ENCODE results near the gene ERCC5.

ERCC5 gene

DNA sequence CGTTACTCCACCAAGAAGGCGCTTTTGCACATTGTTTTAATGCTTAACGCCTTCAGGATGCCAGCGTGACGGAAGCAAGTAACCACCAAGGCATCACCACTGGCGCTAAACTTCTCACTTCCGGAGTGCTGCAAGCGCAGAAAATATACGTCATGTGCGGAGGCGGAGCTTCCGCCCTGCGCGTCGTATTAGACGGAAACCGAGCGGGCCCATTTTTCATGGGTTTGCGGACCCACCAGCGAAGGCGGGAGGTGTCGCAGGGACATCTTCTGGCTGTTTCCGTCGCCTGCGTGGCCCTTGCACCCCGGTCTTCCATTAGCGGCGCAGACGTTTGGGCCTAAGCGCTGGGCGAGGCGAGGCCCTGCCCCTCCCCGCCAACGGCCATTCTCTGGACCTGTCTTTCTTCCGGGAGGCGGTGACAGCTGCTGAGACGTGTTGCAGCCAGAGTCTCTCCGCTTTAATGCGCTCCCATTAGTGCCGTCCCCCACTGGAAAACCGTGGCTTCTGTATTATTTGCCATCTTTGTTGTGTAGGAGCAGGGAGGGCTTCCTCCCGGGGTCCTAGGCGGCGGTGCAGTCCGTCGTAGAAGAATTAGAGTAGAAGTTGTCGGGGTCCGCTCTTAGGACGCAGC is at the start of gene ERCC5:
ERCC5 (plus strand) TSS at position 403 of the 631 bp plus-strand sequence. CDS start 235 bp downstream, outside the sequence.
- peak within 1 kb of the TSS; percentile 85 for H3K4me3 ChIP-seq (replicated peaks; ENCODE audit: low read depth, low read length)
- no peak for TF ChIP-seq CTCF (IDR thresholded peaks at IDR 0.05; ENCODE audit: low read depth, low read length, missing control alignments)
- DNase-seq (ENCODE audit: extremely low read depth, low read depth): peak; percentile 89

GRCh38 chr13:102798581-102799425 is 47.0 kb upstream of the ERCC5 start, which contains the start of the genes BIVM and POGLUT2:
TSS of gene BIVM (plus strand) at chr13:102799119. CDS start at chr13:102807268, 8,149 bp downstream.
TSS of gene POGLUT2 (minus strand) at chr13:102798976. CDS start at chr13:102798670, 306 bp downstream.
- peak; percentile 80 for DNase-seq (ENCODE audit: extremely low read depth, low read depth)
- peak within 1 kb of the TSS; percentile 83 for H3K4me3 ChIP-seq (replicated peaks; ENCODE audit: low read depth, low read length)
- TF ChIP-seq CTCF (IDR thresholded peaks at IDR 0.05; ENCODE audit: low read depth, low read length, missing control alignments): no peak

GRCh38 chr13:102799426-102800144 is 46.2 kb upstream of the ERCC5 start:
- TF ChIP-seq CTCF (IDR thresholded peaks at IDR 0.05; ENCODE audit: low read depth, low read length, missing control alignments): no peak
- H3K4me3 ChIP-seq (replicated peaks; ENCODE audit: low read depth, low read length): peak overlapping the region; percentile 83
- no peak for DNase-seq (ENCODE audit: extremely low read depth, low read depth)

DNA sequence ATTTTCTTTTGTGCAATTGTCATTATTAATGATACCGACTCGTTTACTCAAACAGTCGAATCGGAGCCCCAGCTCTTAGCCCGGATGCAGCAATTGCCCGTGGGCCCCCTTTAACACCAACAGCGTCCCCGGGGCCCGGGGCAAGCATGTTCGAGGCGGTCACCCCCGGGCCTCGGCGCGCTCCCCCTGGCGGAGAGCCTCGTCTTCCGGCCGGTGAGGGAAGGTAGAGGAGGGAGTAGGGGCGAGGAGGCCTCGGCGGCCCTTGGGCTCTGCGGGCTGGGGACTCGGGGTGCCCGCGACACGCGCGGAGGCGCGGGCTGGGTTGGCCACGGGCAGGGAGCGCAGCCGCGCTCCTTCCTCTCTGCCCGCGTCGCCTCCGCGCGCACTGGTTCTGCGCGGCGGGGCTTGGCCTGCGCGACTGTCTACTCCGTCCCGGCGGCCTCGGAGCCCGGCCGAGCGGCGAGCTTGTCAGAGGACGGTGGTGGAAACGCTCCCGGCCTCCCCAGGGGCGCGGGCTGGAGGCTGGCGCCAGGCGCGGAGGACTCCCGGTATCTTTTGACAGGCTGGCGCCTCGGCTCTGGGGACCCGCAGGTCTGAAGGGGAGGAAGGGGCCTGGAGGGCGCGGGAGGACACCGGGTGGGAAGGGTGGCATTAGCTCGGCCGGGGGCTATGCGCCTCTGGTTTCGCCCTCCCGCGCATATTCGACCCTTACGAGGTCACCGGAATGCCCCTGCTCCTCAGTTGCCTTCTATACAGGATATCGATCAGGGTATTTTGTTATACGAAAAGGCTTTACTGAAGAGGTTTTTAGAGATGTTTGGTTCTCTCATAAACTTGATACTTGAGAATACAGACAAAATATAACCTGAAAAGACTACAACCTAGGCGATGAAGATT is 45.4 kb upstream of the ERCC5 start:
- DNase-seq (ENCODE audit: extremely low read depth, low read depth): peak; percentile 25
- TF ChIP-seq CTCF (IDR thresholded peaks at IDR 0.05; ENCODE audit: low read depth, low read length, missing control alignments): peak; percentile 81
- H3K4me3 ChIP-seq (replicated peaks; ENCODE audit: low read depth, low read length): peak overlapping the region; percentile 83

- DNase-seq (ENCODE audit: extremely low read depth, low read depth): no peak
- H3K4me3 ChIP-seq (replicated peaks; ENCODE audit: low read depth, low read length): no peak overlapping the region
- TF ChIP-seq CTCF (IDR thresholded peaks at IDR 0.05; ENCODE audit: low read depth, low read length, missing control alignments): no peak
Measured at GRCh38 chr13:102805680-102806079, 40.2 kb upstream of the ERCC5 start.

DNA sequence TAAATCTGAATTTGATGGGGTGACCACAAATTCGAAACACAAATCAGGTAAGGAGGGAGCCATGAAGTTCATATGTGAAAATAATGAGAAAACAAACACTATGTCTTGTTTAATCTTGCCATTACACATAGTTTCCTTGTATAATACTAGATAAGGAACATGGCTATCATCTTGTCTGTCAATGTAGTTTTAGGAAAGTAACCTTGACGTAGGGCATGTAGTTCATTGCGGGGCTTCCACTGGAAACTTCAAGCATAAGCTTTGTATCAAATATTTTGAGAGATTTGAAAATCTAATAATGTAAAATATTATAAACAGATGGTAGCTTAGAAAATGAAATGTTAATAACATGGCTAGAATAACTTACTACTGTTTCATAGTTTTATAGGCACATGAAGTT is 38.1 kb upstream of the ERCC5 start:
- no peak for DNase-seq (ENCODE audit: extremely low read depth, low read depth)
- H3K4me3 ChIP-seq (replicated peaks; ENCODE audit: low read depth, low read length): no peak overlapping the region
- no peak for TF ChIP-seq CTCF (IDR thresholded peaks at IDR 0.05; ENCODE audit: low read depth, low read length, missing control alignments)

Measured in HFF-Myc (cell line).